Measurements from ENCODE around the gene NRARP.

The NRARP gene

DNA sequence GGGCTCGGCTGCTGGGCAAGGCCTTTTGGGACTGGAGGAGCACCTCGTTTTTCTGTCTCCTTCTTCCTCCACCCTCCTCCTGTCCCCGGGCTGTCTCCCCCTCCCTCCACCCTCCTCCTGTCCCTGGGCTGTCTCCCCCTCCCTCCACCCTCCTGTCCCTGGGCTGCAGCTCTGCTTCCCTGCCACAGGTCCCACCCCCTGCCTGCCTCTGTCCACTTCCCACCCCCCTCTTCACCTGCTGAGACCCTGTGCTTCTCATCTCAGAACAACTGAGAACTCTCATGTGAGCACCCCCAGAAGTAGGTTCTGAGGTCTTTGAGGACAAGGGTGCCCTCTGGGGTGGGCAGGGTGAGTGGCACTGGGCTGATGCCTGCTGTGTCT, 30.4 kb downstream of the NRARP start:
- no peak overlapping the region for H3K4me3 ChIP-seq (ENCODE audit: low read depth, low read length)
- TF ChIP-seq, protein P1, sequence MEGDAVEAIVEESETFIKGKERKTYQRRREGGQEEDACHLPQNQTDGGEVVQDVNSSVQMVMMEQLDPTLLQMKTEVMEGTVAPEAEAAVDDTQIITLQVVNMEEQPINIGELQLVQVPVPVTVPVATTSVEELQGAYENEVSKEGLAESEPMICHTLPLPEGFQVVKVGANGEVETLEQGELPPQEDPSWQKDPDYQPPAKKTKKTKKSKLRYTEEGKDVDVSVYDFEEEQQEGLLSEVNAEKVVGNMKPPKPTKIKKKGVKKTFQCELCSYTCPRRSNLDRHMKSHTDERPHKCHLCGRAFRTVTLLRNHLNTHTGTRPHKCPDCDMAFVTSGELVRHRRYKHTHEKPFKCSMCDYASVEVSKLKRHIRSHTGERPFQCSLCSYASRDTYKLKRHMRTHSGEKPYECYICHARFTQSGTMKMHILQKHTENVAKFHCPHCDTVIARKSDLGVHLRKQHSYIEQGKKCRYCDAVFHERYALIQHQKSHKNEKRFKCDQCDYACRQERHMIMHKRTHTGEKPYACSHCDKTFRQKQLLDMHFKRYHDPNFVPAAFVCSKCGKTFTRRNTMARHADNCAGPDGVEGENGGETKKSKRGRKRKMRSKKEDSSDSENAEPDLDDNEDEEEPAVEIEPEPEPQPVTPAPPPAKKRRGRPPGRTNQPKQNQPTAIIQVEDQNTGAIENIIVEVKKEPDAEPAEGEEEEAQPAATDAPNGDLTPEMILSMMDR (IDR thresholded peaks at IDR 0.05; ENCODE audit: low read depth, low read length) = no peak

- TF ChIP-seq, protein P1 (IDR thresholded peaks at IDR 0.05; ENCODE audit: low read depth, low read length) = no peak
- H3K4me3 ChIP-seq (ENCODE audit: low read depth, low read length) = no peak overlapping the region
Measured at GRCh38 chr9:137270929-137271695, 31.0 kb downstream of the NRARP start.

DNA sequence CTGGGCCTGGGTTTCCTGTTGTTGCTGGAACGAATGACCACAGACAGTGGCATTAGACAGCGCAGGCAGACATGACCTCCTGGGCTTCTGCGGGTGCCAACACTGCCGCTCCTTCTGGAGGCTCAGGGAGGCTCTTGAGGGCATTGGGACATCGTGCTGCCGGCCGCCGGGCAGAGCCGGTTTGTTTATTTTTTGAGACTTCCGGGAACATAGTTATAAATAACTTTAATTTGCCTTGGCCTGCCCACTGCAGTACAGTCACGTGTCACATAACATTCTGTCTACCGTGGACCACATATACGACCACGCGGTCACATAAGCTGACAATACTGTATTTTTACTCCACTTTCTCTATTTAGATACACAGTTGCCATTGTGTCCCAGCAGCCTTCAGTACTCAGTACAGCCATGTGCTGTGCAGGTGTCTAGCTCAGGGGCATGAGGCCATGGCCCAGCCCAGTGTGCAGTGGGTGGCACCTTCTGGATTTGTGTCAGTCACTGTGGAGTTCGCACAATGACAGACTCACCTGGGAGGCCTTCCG, 32.8 kb downstream of the NRARP start:
- TF ChIP-seq, protein P1 (IDR thresholded peaks at IDR 0.05; ENCODE audit: low read depth, low read length) = no peak
- H3K4me3 ChIP-seq (ENCODE audit: low read depth, low read length) = no peak overlapping the region

GRCh38 chr9:137268538-137269201, 33.4 kb downstream of the NRARP start:
- TF ChIP-seq, protein P1 (IDR thresholded peaks at IDR 0.05; ENCODE audit: low read depth, low read length) = no peak
- H3K4me3 ChIP-seq (ENCODE audit: low read depth, low read length) = no peak overlapping the region

DNA sequence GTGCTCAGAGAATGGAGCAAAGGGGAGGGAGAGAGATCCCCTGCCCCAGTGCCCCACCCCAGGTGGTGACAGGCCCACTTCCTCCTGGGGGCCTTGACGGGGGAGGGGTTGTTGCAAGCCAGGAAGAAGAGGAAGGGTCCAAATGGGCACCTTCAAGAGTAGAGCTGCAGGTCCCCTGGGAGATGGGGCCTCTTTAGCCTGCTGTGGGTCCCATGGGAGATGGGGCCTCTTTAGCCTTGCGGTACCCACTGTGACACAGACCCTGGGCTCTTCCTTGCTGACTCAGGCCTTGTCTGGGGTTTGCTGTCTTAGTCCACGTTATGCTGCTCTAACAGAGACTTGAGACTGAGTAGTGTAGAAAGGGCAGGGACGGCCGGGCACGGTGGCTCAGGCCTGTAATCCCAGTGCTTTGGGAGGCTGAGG, 34.1 kb downstream of the NRARP start:
- no peak overlapping the region for H3K4me3 ChIP-seq (ENCODE audit: low read depth, low read length)
- TF ChIP-seq, protein P1 (IDR thresholded peaks at IDR 0.05; ENCODE audit: low read depth, low read length) = no peak

DNA sequence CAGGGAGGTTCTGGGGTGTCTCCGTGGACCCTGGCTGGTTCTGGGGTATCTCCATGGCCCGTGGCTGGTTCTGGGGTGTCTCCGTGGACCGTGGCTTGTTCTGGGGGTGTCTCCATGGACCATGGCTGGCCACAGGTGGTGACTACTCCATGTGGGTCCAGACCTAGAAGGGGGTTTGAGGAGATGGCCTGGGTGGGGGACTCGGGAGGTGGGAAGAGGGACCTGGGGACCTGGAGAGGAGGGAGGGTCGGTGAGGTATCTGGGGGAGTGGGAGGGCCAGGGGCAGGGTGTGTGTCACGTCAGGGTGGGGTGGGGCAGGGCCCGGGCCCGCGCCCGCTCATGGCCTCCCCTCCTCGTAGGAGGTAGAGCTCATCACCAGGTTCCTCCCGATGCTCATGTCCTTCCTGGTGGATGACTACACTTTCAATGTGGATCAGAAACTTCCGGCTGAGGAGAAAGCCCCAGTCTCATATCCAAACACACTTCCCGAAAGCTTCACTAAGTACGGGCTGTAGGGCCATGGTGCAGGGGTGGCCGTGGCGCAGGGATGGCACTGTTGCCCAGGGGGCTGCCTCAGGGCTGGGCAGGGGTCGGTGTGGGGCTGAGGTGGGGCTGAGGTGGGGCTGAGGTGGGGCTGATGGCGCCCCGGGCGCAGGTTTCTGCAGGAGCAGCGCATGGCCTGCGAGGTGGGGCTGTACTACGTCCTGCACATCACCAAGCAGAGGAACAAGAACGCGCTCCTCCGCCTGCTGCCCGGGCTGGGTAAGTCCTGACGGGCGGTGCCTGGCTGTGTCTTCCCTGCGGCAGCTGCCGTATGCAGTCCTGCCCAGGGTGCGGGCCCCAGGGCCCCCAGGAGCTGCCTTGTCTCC, 35.3 kb downstream of the NRARP start:
- no peak overlapping the region for H3K4me3 ChIP-seq (ENCODE audit: low read depth, low read length)
- TF ChIP-seq, protein P1 (IDR thresholded peaks at IDR 0.05; ENCODE audit: low read depth, low read length) = no peak
